Subcutaneous abdominal adipose tissue (tissue), 5 donors: Measurements from ENCODE around the gene PACS1.
"Not testable (repeated sequence)": the region's sequence is repeated elsewhere in the genome, so short reads cannot be mapped to it uniquely, and the experiment has no call there.

Experiments
- H3K27ac ChIP-seq: one replicate; pipeline ENCODE4 v1.7.0; 2013; ENCODE audit warnings: low read depth, mild to moderate bottlenecking, inconsistent platforms, low read length, moderate library complexity
- H3K27me3 ChIP-seq, 5 donors: one replicate each; pipeline ENCODE4 v1.7.0; 2013; ENCODE audit warnings: low read length in 5 of 5, inconsistent platforms in 1 of 5; ENCODE audit not compliant: control insufficient read depth in 5 of 5, insufficient read depth in 4 of 5
- H3K36me3 ChIP-seq, 5 donors: one replicate each; pipeline ENCODE4 v1.7.0; 2013; ENCODE audit warnings: low read length in 5 of 5; ENCODE audit not compliant: control insufficient read depth in 5 of 5, insufficient read depth in 5 of 5
- H3K4me1 ChIP-seq, 5 donors: one replicate each; pipeline ENCODE4 v1.7.0; 2013; ENCODE audit warnings: low read length in 5 of 5, mild to moderate bottlenecking in 3 of 5, moderate library complexity in 1 of 5; ENCODE audit not compliant: control insufficient read depth in 5 of 5, insufficient read depth in 5 of 5
- H3K4me3 ChIP-seq, 5 donors: one replicate each; pipeline ENCODE4 v1.7.0; 2013; ENCODE audit warnings: low read length in 5 of 5, low read depth in 1 of 5
- H3K9ac ChIP-seq, 5 donors: one replicate each; pipeline ENCODE4 v1.7.0; 2013; ENCODE audit warnings: low read length in 5 of 5, mild to moderate bottlenecking in 4 of 5, moderate library complexity in 3 of 5
- H3K9me3 ChIP-seq, 5 donors: one replicate each; pipeline ENCODE4 v1.7.0; 2013; ENCODE audit warnings: low read length in 5 of 5; ENCODE audit not compliant: control insufficient read depth in 5 of 5
- donor health status: healthy.
- donor health status: healthy.
- donor health status: healthy.
- donor health status: healthy.
- donor health status: healthy.

PACS1 gene

GRCh38 chr11:66069715-66070603 is at the start of gene PACS1:
PACS1 (plus strand) TSS chr11:66070272; CDS start chr11:66070487, 215 bp downstream.
- H3K4me1 ChIP-seq = peaks cover 6 to 54% (median 36%) of the 10 kb centered on the region in 5 donors
- peak within 1 kb of the TSS; percentile 79 to 95 (median 84) for H3K9ac ChIP-seq
- H3K9me3 ChIP-seq = no peaks in the 10 kb centered on the region
- no peaks in the 10 kb centered on the region for H3K27me3 ChIP-seq
- H3K4me3 ChIP-seq = peak within 1 kb of the TSS; percentile 71 to 77 (median 73)
- peaks cover 18 to 48% (median 36%) of the 10 kb centered on the region in 5 donors for H3K36me3 ChIP-seq
- peak within 1 kb of the TSS; percentile 99 for H3K27ac ChIP-seq

- Histone ChIP-seq H3K9ac (no peak overlapping the region), H3K36me3 (no peaks in the 10 kb centered on the region), H3K9me3 (no peaks in the 10 kb centered on the region), H3K27ac (no peak overlapping the region), H3K4me1 (peaks cover 2 to 26% (median 9%) of the 10 kb centered on the region in 5 donors), H3K27me3 (peaks cover 0 to 5% (median 3%) of the 10 kb centered on the region in 5 donors), H3K4me3 (no peak overlapping the region)
Observed at GRCh38 chr11:66020618-66021357, 49.3 kb upstream of the PACS1 start.

GRCh38 chr11:66022401-66023185 is 47.5 kb upstream of the PACS1 start:
- no peaks in the 10 kb centered on the region for H3K9me3 ChIP-seq
- peak overlapping the region; percentile 31 to 55 (median 40) for H3K4me3 ChIP-seq
- H3K27me3 ChIP-seq = peaks cover 0 to 5% (median 3%) of the 10 kb centered on the region in 5 donors
- peak overlapping the region in 4 of 5 donors; percentile 53 to 76 (median 65) for H3K9ac ChIP-seq
- H3K36me3 ChIP-seq = no peaks in the 10 kb centered on the region
- peaks cover 3 to 19% (median 9%) of the 10 kb centered on the region in 5 donors for H3K4me1 ChIP-seq
- H3K27ac ChIP-seq = no peak overlapping the region

- H3K36me3 ChIP-seq, H3K4me3 ChIP-seq: not testable (repeated sequence)
Observed at GRCh38 chr11:66023186-66023440, 47.0 kb upstream of the PACS1 start.

DNA sequence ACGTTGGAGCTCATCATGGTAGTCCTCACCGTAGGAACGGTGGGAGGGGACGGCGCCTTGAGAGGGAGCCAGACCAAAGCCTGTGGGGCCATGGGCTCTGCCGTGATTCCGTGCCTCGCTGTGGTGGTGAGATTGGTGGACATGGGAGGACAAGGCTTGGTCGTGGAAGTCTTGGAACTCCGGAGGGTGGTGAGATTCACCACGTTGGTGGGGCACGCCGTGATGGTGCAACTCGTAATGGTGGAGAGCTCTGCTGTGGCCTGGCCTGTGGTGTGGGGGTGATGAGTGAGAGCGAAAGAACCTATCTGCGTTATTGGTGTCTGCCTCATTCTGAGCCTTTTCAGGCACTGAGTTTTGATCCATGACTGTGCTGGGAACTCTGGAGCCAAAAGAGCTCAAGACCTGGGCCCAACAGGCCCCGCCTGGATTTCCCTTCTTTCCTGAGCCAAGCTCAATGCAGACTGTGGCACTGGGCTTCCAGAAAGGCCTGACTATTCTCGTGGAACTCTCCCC is 44.0 kb upstream of the PACS1 start, which contains the start of gene CATSPER1:
CATSPER1 (minus strand) TSS at position 463 of the 513 bp plus-strand sequence; CDS start at position 363, 100 bp downstream.
- Histone ChIP-seq H3K9me3 (no peaks in the 10 kb centered on the region), H3K36me3 (no peaks in the 10 kb centered on the region), H3K4me3 (no peak within 1 kb of the TSS), H3K27ac (no peak within 1 kb of the TSS), H3K9ac (no peak within 1 kb of the TSS), H3K4me1 (peaks cover 3 to 17% (median 9%) of the 10 kb centered on the region in 5 donors), H3K27me3 (peaks cover 0 to 5% (median 3%) of the 10 kb centered on the region in 5 donors)

More at GRCh38 chr11:66023186-66023440, 47.0 kb upstream of the PACS1 start:
- peaks cover 3 to 19% (median 9%) of the 10 kb centered on the region in 5 donors for H3K4me1 ChIP-seq
- not testable (repeated sequence) for H3K9me3 ChIP-seq, H3K27ac ChIP-seq, H3K9ac ChIP-seq, H3K27me3 ChIP-seq

GRCh38 chr11:66032957-66033735 is 36.9 kb upstream of the PACS1 start:
- Histone ChIP-seq H3K4me1 (peaks cover 0 to 8% (median 0%) of the 10 kb centered on the region in 5 donors), H3K9me3 (no peaks in the 10 kb centered on the region), H3K27ac (no peak overlapping the region), H3K36me3 (no peaks in the 10 kb centered on the region), H3K9ac (no peak overlapping the region), H3K4me3 (no peak overlapping the region), H3K27me3 (peaks cover 0 to 5% (median 0%) of the 10 kb centered on the region in 5 donors)

DNA sequence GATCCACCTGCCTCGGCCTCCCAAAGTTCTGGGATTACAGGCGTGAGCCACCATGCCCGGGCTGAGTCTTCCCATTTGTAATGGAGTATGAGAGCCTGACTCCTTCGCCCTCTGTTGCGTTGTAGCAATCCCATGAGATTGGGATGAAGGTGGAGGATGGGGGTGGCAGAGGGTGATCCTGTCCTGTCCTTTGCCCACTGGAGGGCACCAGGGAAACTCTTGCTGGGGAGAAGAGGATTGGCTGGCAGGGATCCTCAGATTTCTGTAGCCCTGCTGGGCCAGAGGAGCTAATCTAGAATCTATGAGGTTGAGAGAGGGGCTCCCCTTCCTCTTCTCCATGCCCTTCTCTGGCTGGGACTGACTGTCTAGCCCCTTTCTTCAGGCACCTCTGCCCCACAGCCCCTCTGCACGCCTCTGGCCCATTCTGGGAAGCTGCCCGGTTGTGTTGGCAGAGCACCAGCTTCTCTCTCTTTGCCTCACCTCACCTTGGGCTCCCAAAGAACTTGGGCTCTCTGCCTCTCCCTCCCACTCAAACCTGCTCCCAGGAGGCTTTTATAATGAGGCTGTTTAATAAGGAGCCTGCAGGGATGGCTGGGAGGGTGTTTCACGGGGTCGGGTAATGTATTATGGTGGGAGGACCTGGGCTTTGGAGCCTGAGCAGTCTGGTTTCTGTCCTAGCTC is 34.3 kb upstream of the PACS1 start:
- H3K4me1 ChIP-seq = peaks cover 0 to 23% (median 6%) of the 10 kb centered on the region in 5 donors
- H3K9ac ChIP-seq = no peak overlapping the region
- no peak overlapping the region for H3K4me3 ChIP-seq
- no peak overlapping the region for H3K27ac ChIP-seq
- H3K27me3 ChIP-seq = peaks cover 0 to 5% (median 0%) of the 10 kb centered on the region in 5 donors
- H3K36me3 ChIP-seq = no peaks in the 10 kb centered on the region
- no peaks in the 10 kb centered on the region for H3K9me3 ChIP-seq

GRCh38 chr11:66036334-66036710 is 33.8 kb upstream of the PACS1 start:
- H3K27me3 ChIP-seq = peaks cover 0 to 5% (median 0%) of the 10 kb centered on the region in 5 donors
- no peak overlapping the region for H3K27ac ChIP-seq
- H3K4me1 ChIP-seq = peaks cover 0 to 26% (median 6%) of the 10 kb centered on the region in 5 donors
- no peaks in the 10 kb centered on the region for H3K9me3 ChIP-seq
- H3K9ac ChIP-seq = no peak overlapping the region
- no peak overlapping the region for H3K4me3 ChIP-seq
- H3K36me3 ChIP-seq = no peaks in the 10 kb centered on the region
